ENCODE results near the gene KAT2B. TPM values are rescaled to one million over a fixed set of nuclear protein-coding genes. Genes with fewer than 3 reads are reported as not detected.

Gene KAT2B
- total RNA-seq, 1 experiment from 2014 or later = 3.2 TPM

- peak; percentile 9 to 47 for DNase-seq
- Histone ChIP-seq H3K4me2 (peak overlapping the region; percentile 18; the same call in 1 of the 2 replicates), H3K27me3 (ENCODE audit: insufficient read depth, low read depth) (no peaks in the 10 kb centered on the region), H3K4me3 (no peak overlapping the region), H4K20me1 (ENCODE audit: insufficient read depth) (no peaks in the 10 kb centered on the region), H3K4me1 (replicated peaks; ENCODE audit: insufficient read depth) (peaks cover 15% of the 10 kb centered on the region), H3K36me3 (ENCODE audit: low read depth) (no peaks in the 10 kb centered on the region), H2AFZ (no peak overlapping the region), H3K9me3 (ENCODE audit: insufficient read depth, low read depth) (no peaks in the 10 kb centered on the region), H3K79me2 (ENCODE audit: low read depth) (no peaks in the 10 kb centered on the region), H3K9me2 (ENCODE audit: insufficient read depth) (no peaks in the 10 kb centered on the region), H3K27ac (no peak overlapping the region), H3F3A (ENCODE audit: insufficient read depth, low read depth) (no peaks in the 10 kb centered on the region)
- TF ChIP-seq CTCF (conservative IDR thresholded peaks at IDR 0.05) (no peak), EZH2 (IDR thresholded peaks at IDR 0.05; ENCODE audit: low read depth) (no peak)
- CTCF ChIA-PET = no interaction called here
- BruUV-seq (replicated peaks) = no TSS peak
- intact Hi-C loops (cut with micrococcal nuclease; ENCODE audit: unreplicated experiment) = no loop called here
- POLR2A ChIA-PET (ENCODE audit: unreplicated experiment) = interaction anchor here (0.6 to 0.7 kb wide), 2 partner anchors 90 to 1372 kb away, joined by 4 to 6 read pairs; no protein-coding TSS in a partner anchor
These were observed 71.6 kb downstream of the KAT2B start for GRCh38 chr3:20111836-20112235.

GRCh38 chr3:20121088-20121487 lies 80.8 kb downstream of the KAT2B start:
- H3K27me3 ChIP-seq (ENCODE audit: insufficient read depth, low read depth) = no peaks in the 10 kb centered on the region
- no peaks in the 10 kb centered on the region for H3K9me3 ChIP-seq (ENCODE audit: insufficient read depth, low read depth)
- BruUV-seq (replicated peaks) = no TSS peak
- no peak overlapping the region for H2AFZ ChIP-seq
- no peak overlapping the region for H3K27ac ChIP-seq
- no peak for TF ChIP-seq CTCF (conservative IDR thresholded peaks at IDR 0.05)
- no peak for TF ChIP-seq EZH2 (IDR thresholded peaks at IDR 0.05; ENCODE audit: low read depth)
- no peaks in the 10 kb centered on the region for H3K9me2 ChIP-seq (ENCODE audit: insufficient read depth)
- intact Hi-C loops (cut with micrococcal nuclease; ENCODE audit: unreplicated experiment) = no loop called here
- DNase-seq = no peak
- ChIA-PET POLR2A (ENCODE audit: unreplicated experiment) (no interaction called here), CTCF (no interaction called here)
- H3F3A ChIP-seq (ENCODE audit: insufficient read depth, low read depth) = no peaks in the 10 kb centered on the region
- no peak overlapping the region for H3K4me2 ChIP-seq
- no peak overlapping the region for H3K4me3 ChIP-seq
- H3K79me2 ChIP-seq (ENCODE audit: low read depth) = no peaks in the 10 kb centered on the region
- H3K4me1 ChIP-seq (replicated peaks; ENCODE audit: insufficient read depth) = no peaks in the 10 kb centered on the region
- no peaks in the 10 kb centered on the region for H3K36me3 ChIP-seq (ENCODE audit: low read depth)
- H4K20me1 ChIP-seq (ENCODE audit: insufficient read depth) = no peaks in the 10 kb centered on the region

- POLR2A ChIA-PET (ENCODE audit: unreplicated experiment) = no interaction called here
- H4K20me1 ChIP-seq (ENCODE audit: insufficient read depth) = no peaks in the 10 kb centered on the region
- no peaks in the 10 kb centered on the region for H3K36me3 ChIP-seq (ENCODE audit: low read depth)
- BruUV-seq (replicated peaks) = no TSS peak
- no peak for DNase-seq
- no peaks in the 10 kb centered on the region for H3K79me2 ChIP-seq (ENCODE audit: low read depth)
- no peak overlapping the region for H3K4me2 ChIP-seq
- H3K4me1 ChIP-seq (replicated peaks; ENCODE audit: insufficient read depth) = no peaks in the 10 kb centered on the region
- no peak overlapping the region for H3K27ac ChIP-seq
- H3K27me3 ChIP-seq (ENCODE audit: insufficient read depth, low read depth) = no peaks in the 10 kb centered on the region
- H3F3A ChIP-seq (ENCODE audit: insufficient read depth, low read depth) = no peaks in the 10 kb centered on the region
- no peak overlapping the region for H3K4me3 ChIP-seq
- no peaks in the 10 kb centered on the region for H3K9me3 ChIP-seq (ENCODE audit: insufficient read depth, low read depth)
- CTCF ChIA-PET = no interaction called here
- no peaks in the 10 kb centered on the region for H3K9me2 ChIP-seq (ENCODE audit: insufficient read depth)
- TF ChIP-seq CTCF (conservative IDR thresholded peaks at IDR 0.05) = no peak
- no peak for TF ChIP-seq EZH2 (IDR thresholded peaks at IDR 0.05; ENCODE audit: low read depth)
- H2AFZ ChIP-seq = no peak overlapping the region
- intact Hi-C loops (cut with micrococcal nuclease; ENCODE audit: unreplicated experiment) = no loop called here
These were observed 82.9 kb downstream of the KAT2B start for GRCh38 chr3:20123131-20123652.

Measured in PC-9 (cell line).